IMR-90 (cell line): Measurements from ENCODE around the gene RAI14. TPM values are rescaled to one million over a fixed set of nuclear protein-coding genes. Genes with fewer than 3 reads are reported as not detected.

Experiments used
- ATAC-seq: fragments of 200-7000 bp; cut with Tn5 transposase; 2 replicates; pipeline ENCODE4 v1.9.1; 2020; ENCODE audit warnings: low read depth, mild to moderate bottlenecking, moderate library complexity
- BruUV-seq: library from RNA; stranded (reverse); fragments of 400-500 nt; replicated peaks from 2 replicates; lab custom pipeline; 2021; lab: Mats Ljungman, UMichigan
- CTCF ChIA-PET: fragments of 300-600 bp; formaldehyde crosslinking; extraction: SDS; loops from one replicate; lab custom pipeline; 2021; ENCODE audit warnings: antibody characterized with exemption; lab: Yijun Ruan, JAX
- POLR2A ChIA-PET: fragments of 300-600 bp; sonication (Branson Sonifier 250); formaldehyde crosslinking; loops from one replicate; lab custom pipeline; 2022; ENCODE audit warnings: antibody characterized with exemption; ENCODE audit not compliant: unreplicated experiment; lab: Charles Lee
- DNase-seq: peaks from one replicate; pipeline ENCODE4 v3.0.0; 2013
- H2AFZ ChIP-seq: replicated peaks from 2 replicates; pipeline ENCODE3; 2013; ENCODE audit warnings: low read length, mild to moderate bottlenecking; ENCODE audit not compliant: poor library complexity
- H2AK5ac ChIP-seq: 2 replicates; pipeline ENCODE4 v1.6.1; 2013; ENCODE audit warnings: low read depth, low read length, inconsistent platforms
- H2AK9ac ChIP-seq: replicated peaks from 2 replicates; pipeline ENCODE3; 2013; ENCODE audit warnings: mild to moderate bottlenecking, low read depth, low read length, moderate library complexity; ENCODE audit not compliant: poor library complexity
- H2BK120ac ChIP-seq: 2 replicates; pipeline ENCODE4 v1.6.1; 2013; ENCODE audit warnings: low read depth, low read length, inconsistent platforms
- H2BK15ac ChIP-seq: 3 replicates; pipeline ENCODE4 v1.6.1; 2013; ENCODE audit warnings: low read depth, low read length, inconsistent platforms
- H2BK20ac ChIP-seq: 2 replicates; pipeline ENCODE4 v1.6.1; 2013; ENCODE audit warnings: low read depth, mild to moderate bottlenecking, inconsistent platforms, low read length, moderate library complexity
- H2BK5ac ChIP-seq: 2 replicates; pipeline ENCODE4 v1.6.1; 2013; ENCODE audit warnings: mild to moderate bottlenecking, low read depth, low read length, inconsistent platforms; ENCODE audit not compliant: poor library complexity, severe bottlenecking
- H3K14ac ChIP-seq: replicated peaks from 2 replicates; pipeline ENCODE4 v1.6.1; 2013; ENCODE audit warnings: low read depth, low read length, inconsistent platforms
- H3K18ac ChIP-seq: 2 replicates; pipeline ENCODE4 v1.6.1; 2013; ENCODE audit warnings: low read depth, low read length, control low read depth
- H3K23ac ChIP-seq: 2 replicates; pipeline ENCODE4 v1.6.1; 2013; ENCODE audit warnings: low read depth, low read length, inconsistent platforms
- H3K27ac ChIP-seq: 2 replicates; pipeline ENCODE4 v1.5.1; 2013; ENCODE audit warnings: mild to moderate bottlenecking, control low read depth, low read length; ENCODE audit not compliant: insufficient read depth
- H3K27me3 ChIP-seq: 2 replicates; pipeline ENCODE4 v1.6.1; 2013; ENCODE audit warnings: low read length; ENCODE audit not compliant: control insufficient read depth, insufficient read depth
- H3K36me3 ChIP-seq: 2 replicates; pipeline ENCODE4 v1.6.1; 2013; ENCODE audit warnings: low read length, mixed read lengths; ENCODE audit not compliant: control insufficient read depth, insufficient read depth
- H3K4ac ChIP-seq: 2 replicates; pipeline ENCODE4 v1.6.1; 2013; ENCODE audit warnings: low read depth, low read length, inconsistent platforms
- H3K4me1 ChIP-seq: 2 replicates; pipeline ENCODE4 v1.6.1; 2013; ENCODE audit warnings: low read length, mixed read lengths; ENCODE audit not compliant: control insufficient read depth, insufficient read depth
- H3K4me2 ChIP-seq: 2 replicates; pipeline ENCODE4 v1.6.1; 2013; ENCODE audit warnings: low read depth, mild to moderate bottlenecking, control low read depth, low read length, moderate library complexity
- H3K4me3 ChIP-seq: 2 replicates; pipeline ENCODE4 v1.5.1; 2013; ENCODE audit warnings: low read depth, mild to moderate bottlenecking, control low read depth, low read length, moderate library complexity; ENCODE audit not compliant: insufficient read depth
- H3K56ac ChIP-seq: 2 replicates; pipeline ENCODE4 v1.6.1; 2013; ENCODE audit warnings: low read length, inconsistent platforms; ENCODE audit not compliant: insufficient read depth; ENCODE audit errors: extremely low read depth
- H3K79me1 ChIP-seq, 2 experiments: 2 replicates each; pipeline ENCODE4 v1.6.1; 2013; ENCODE audit warnings: low read length in 2 of 2, inconsistent platforms in 1 of 2, low read depth in 1 of 2
- H3K9ac ChIP-seq: 2 replicates; pipeline ENCODE4 v1.6.1; 2013; ENCODE audit warnings: low read depth, low read length, control low read depth
- H3K9me1 ChIP-seq: 2 replicates; pipeline ENCODE4 v1.6.1; 2013; ENCODE audit warnings: low read length, inconsistent platforms; ENCODE audit not compliant: insufficient read depth
- H3K9me3 ChIP-seq: 2 replicates; pipeline ENCODE4 v1.6.1; 2013; ENCODE audit warnings: low read length; ENCODE audit not compliant: control insufficient read depth, insufficient read depth
- H4K20me1 ChIP-seq: 2 replicates; pipeline ENCODE4 v1.6.1; 2013; ENCODE audit warnings: low read length, inconsistent platforms; ENCODE audit not compliant: insufficient read depth
- H4K5ac ChIP-seq: 2 replicates; pipeline ENCODE4 v1.6.1; 2013; ENCODE audit warnings: mild to moderate bottlenecking, low read depth, low read length, control low read depth
- H4K8ac ChIP-seq, 2 experiments: 2 replicates each; pipeline ENCODE4 v1.6.1; 2013; ENCODE audit warnings: low read depth in 2 of 2, low read length in 2 of 2, control low read depth in 1 of 2, inconsistent platforms in 1 of 2
- H4K91ac ChIP-seq: 2 replicates; pipeline ENCODE4 v1.6.1; 2013; ENCODE audit warnings: low read depth, low read length, inconsistent platforms; ENCODE audit not compliant: insufficient read depth
- NFE2L2 ChIP-seq: fragments of 150-350 bp; IDR thresholded peaks from 2 replicates; pipeline ENCODE4 v1.6.1; 2016; ENCODE audit warnings: low read depth, mild to moderate bottlenecking, low read length
- RFX5 ChIP-seq: IDR thresholded peaks from 2 replicates; pipeline ENCODE4 v1.8.0; 2012; ENCODE audit warnings: low read depth, mild to moderate bottlenecking, low read length, moderate library complexity
- WGBS, 2 experiments: methylation state at CpG; one replicate each; pipeline versions ENCODE4 v1.1.5 to v1.1.7; 2013; ENCODE audit warnings: missing lambda C conversion rate in 2 of 2; ENCODE audit not compliant: insufficient read length in 1 of 2; ENCODE audit errors: extremely low coverage in 2 of 2; 5-methylcytosine and 5-hydroxymethylcytosine counted together
- dilution Hi-C: fragments of 300-500 bp; cut with HindIII; formaldehyde crosslinking; loops from one replicate; pipeline ENCODE4 v1.14.3; 2018; ENCODE audit warnings: low sequenced_read_pairs; ENCODE audit not compliant: unreplicated experiment
- in situ Hi-C: fragments of 300-500 bp; cut with MboI; formaldehyde crosslinking; loops from 3 replicates; pipeline ENCODE4 v1.14.3; 2019; ENCODE audit warnings: low sequenced_read_pairs, inconsistent platforms, mixed read lengths
- intact Hi-C: fragments of 100-400 bp; cut with micrococcal nuclease; formaldehyde crosslinking; loops from 2 replicates; pipeline ENCODE4 v1.10.0; 2022
- polyA plus RNA-seq, 3 experiments: library from polyadenylated mRNA; depleted of rRNA; stranded (reverse); fragments of >200 nt; gene quantifications; 2 replicates each; pipeline ENCODE4 v1.2.3, GENCODE V29; 2012; ENCODE audit warnings: low replicate concordance in 1 of 3
- total RNA-seq: library from RNA; depleted of rRNA; stranded (reverse); fragments of >200 nt; gene quantifications from 2 replicates; pipeline ENCODE4 v1.2.3, GENCODE V29; 2012

The RAI14 gene
- total and polyA plus RNA-seq, 2 of the 4 experiments (the other 2 are of a cell fraction): 221 to 267 TPM

DNA sequence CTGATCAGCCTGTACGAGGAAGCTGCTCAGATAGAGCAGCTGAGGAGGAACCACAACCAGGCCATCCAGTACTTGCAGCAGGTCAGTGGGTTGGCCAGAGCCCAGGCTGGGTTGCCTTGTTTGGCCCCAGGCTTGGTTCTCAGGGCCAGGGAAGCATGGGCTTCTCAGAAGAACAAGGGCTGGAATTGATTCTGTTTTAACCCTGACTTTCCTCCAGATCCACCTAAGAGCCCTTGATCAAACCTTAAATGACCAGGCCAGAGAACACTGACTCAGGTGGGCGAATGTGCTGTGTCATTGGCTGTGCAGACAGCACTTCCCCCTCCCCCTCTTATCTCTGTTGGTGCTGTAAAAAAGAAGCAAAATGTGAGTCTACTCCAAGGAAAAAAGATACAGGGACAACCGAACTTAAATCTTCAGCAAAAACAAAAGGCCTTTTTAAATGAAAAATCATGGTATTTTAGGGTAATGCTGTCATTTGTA lies 210.9 kb downstream of the RAI14 start:
- Histone ChIP-seq H2BK120ac (no peak overlapping the region), H3K56ac (no peak overlapping the region), H2AK5ac (no peak overlapping the region), H2BK15ac (no peak overlapping the region), H2BK5ac (no peak overlapping the region), H3K79me1 (no peaks in the 10 kb centered on the region), H3K27ac (no peak overlapping the region), H2BK20ac (no peak overlapping the region), H3K18ac (no peak overlapping the region), H3K14ac (peak overlapping the region; percentile 19; the same call in 1 of the 2 replicates), H4K5ac (no peak overlapping the region), H3K27me3 (no peaks in the 10 kb centered on the region; the same call in 1 of the 2 replicates), H2AK9ac (no peak overlapping the region), H4K91ac (no peak overlapping the region), H3K4me3 (no peak overlapping the region), H3K9me1 (no peaks in the 10 kb centered on the region), H3K9ac (no peak overlapping the region), H3K4ac (no peak overlapping the region), H3K4me1 (no peaks in the 10 kb centered on the region), H4K20me1 (no peaks in the 10 kb centered on the region), H3K9me3 (no peaks in the 10 kb centered on the region), H4K8ac (no peak overlapping the region), H3K36me3 (no peaks in the 10 kb centered on the region), H2AFZ (peak overlapping the region; percentile 49), H3K23ac (no peak overlapping the region), H3K4me2 (no peak overlapping the region)
- ATAC-seq (no peak), DNase-seq (no peak)
- ChIA-PET CTCF (no interaction called here), POLR2A (no interaction called here)
- dilution Hi-C loops (no loop called here), in situ Hi-C loops (no loop called here), intact Hi-C loops (no loop called here)
- BruUV-seq: no TSS peak
- WGBS, 2 experiments: 85% methylated on average over 1 of the region's 3 CpGs; no CpG with 5 or more reads in 1 of the 2 experiments
- TF ChIP-seq NFE2L2: peak; percentile 5; the same call in 1 of the 2 replicates
- no peak for TF ChIP-seq RFX5
